DOHH2 (cell line): Measurements from ENCODE around the gene AADACL3.

Experiments used
- H3F3A ChIP-seq: fragments of 200-600 bp; sonication (generic), shearing (Covaris generic); 2 replicates; pipeline ENCODE4 v1.6.0; 2016; ENCODE audit warnings: antibody characterized with exemption, mild to moderate bottlenecking; ENCODE audit not compliant: control insufficient read depth, insufficient read depth
- H3K27ac ChIP-seq: fragments of 200-600 bp; sonication (generic); 2 replicates; pipeline ENCODE4 v1.5.1; 2014; ENCODE audit warnings: low read depth, mild to moderate bottlenecking, low read length, moderate library complexity
- H3K27me3 ChIP-seq: fragments of 200-600 bp; sonication (generic); 2 replicates; pipeline ENCODE4 v1.6.1; 2014; ENCODE audit warnings: mild to moderate bottlenecking, low read length, mixed read lengths; ENCODE audit not compliant: control insufficient read depth
- H3K36me3 ChIP-seq: fragments of 200-600 bp; sonication (generic); 2 replicates; pipeline ENCODE4 v1.6.1; 2014; ENCODE audit warnings: mild to moderate bottlenecking, low read length, moderate library complexity, mixed read lengths; ENCODE audit not compliant: control insufficient read depth
- H3K4me1 ChIP-seq: fragments of 200-600 bp; sonication (generic); 2 replicates; pipeline ENCODE4 v1.6.1; 2014; ENCODE audit warnings: mild to moderate bottlenecking, low read length, mixed read lengths; ENCODE audit not compliant: control insufficient read depth
- H3K4me2 ChIP-seq: fragments of 200-600 bp; sonication (generic); 2 replicates; pipeline ENCODE4 v1.6.0; 2014; ENCODE audit warnings: mild to moderate bottlenecking, low read length, moderate library complexity
- H3K4me3 ChIP-seq: fragments of 200-600 bp; sonication (generic); 2 replicates; pipeline ENCODE4 v1.5.1; 2014; ENCODE audit warnings: mild to moderate bottlenecking, low read length, mixed read lengths
- H3K79me2 ChIP-seq: fragments of 200-600 bp; sonication (generic); 2 replicates; pipeline ENCODE4 v1.6.1; 2014; ENCODE audit warnings: mild to moderate bottlenecking, low read length, mixed read lengths; ENCODE audit not compliant: control insufficient read depth
- H3K9me2 ChIP-seq: fragments of 200-600 bp; sonication (generic); replicated peaks from 2 replicates; pipeline ENCODE4 v1.6.1; 2014; ENCODE audit warnings: mild to moderate bottlenecking, low read length, mixed read lengths; ENCODE audit not compliant: control insufficient read depth
- H3K9me3 ChIP-seq: fragments of 200-600 bp; sonication (generic); 2 replicates; pipeline ENCODE4 v1.6.1; 2014; ENCODE audit warnings: antibody characterized with exemption, low read length, mixed read lengths; ENCODE audit not compliant: control insufficient read depth, insufficient read depth
- H4K20me1 ChIP-seq: fragments of 200-600 bp; sonication (generic); 2 replicates; pipeline ENCODE4 v1.6.0; 2014; ENCODE audit warnings: low read depth, mild to moderate bottlenecking, antibody characterized with exemption, low read length, moderate library complexity; ENCODE audit not compliant: control insufficient read depth, insufficient read depth
- EZH2phosphoT487 ChIP-seq: fragments of 200-600 bp; sonication (generic); IDR thresholded peaks from 2 replicates; pipeline ENCODE4 v1.6.1; 2017; ENCODE audit warnings: borderline replicate concordance, mild to moderate bottlenecking, antibody characterized with exemption, low read length, moderate library complexity, mixed read lengths
- TF ChIP-seq, protein P1 (sequence below): fragments of 200-600 bp; sonication (generic); IDR thresholded peaks from one replicate; pipeline ENCODE4 v1.5.1; 2014; ENCODE audit warnings: antibody characterized with exemption, mild to moderate bottlenecking, low read depth, low read length; ENCODE audit not compliant: poor library complexity, severe bottlenecking

The AADACL3 gene

DNA sequence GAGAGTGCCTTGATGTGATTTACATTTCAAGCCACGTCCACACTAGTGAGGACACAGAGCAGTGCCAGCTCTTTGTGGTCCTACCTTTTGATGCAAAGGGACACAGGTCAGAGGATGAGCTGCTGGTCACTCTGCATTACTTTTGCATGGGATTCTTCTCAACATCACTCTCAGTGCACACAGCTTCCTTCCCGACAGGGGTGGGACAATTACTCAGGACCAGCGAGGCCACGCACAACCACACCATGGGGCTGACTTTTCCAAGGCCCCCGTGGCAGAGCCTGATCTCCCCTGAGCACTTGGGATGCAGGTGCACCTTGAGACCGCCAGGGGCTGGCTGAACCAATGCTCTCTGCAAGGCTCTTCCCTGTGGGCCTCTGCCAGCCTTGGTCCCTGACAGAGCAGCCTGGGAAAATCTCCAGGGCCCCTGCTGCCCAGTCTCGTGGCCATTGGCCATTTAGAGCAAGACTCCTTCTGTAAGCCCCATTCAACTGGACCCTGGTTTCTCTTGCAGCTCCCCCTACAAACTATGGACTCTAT is 44.4 kb downstream of the AADACL3 start:
- Histone ChIP-seq H3K9me2 (no peaks in the 10 kb centered on the region), H3K27ac (no peak overlapping the region), H3K4me3 (no peak overlapping the region), H3K9me3 (no peaks in the 10 kb centered on the region), H3K36me3 (no peaks in the 10 kb centered on the region), H3K4me1 (no peaks in the 10 kb centered on the region), H3K27me3 (no peaks in the 10 kb centered on the region), H3K79me2 (no peaks in the 10 kb centered on the region), H3K4me2 (no peak overlapping the region), H4K20me1 (no peaks in the 10 kb centered on the region), H3F3A (no peaks in the 10 kb centered on the region)
- TF ChIP-seq EZH2phosphoT487: no peak
- TF ChIP-seq, protein P1, sequence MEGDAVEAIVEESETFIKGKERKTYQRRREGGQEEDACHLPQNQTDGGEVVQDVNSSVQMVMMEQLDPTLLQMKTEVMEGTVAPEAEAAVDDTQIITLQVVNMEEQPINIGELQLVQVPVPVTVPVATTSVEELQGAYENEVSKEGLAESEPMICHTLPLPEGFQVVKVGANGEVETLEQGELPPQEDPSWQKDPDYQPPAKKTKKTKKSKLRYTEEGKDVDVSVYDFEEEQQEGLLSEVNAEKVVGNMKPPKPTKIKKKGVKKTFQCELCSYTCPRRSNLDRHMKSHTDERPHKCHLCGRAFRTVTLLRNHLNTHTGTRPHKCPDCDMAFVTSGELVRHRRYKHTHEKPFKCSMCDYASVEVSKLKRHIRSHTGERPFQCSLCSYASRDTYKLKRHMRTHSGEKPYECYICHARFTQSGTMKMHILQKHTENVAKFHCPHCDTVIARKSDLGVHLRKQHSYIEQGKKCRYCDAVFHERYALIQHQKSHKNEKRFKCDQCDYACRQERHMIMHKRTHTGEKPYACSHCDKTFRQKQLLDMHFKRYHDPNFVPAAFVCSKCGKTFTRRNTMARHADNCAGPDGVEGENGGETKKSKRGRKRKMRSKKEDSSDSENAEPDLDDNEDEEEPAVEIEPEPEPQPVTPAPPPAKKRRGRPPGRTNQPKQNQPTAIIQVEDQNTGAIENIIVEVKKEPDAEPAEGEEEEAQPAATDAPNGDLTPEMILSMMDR: peak; percentile 17

DNA sequence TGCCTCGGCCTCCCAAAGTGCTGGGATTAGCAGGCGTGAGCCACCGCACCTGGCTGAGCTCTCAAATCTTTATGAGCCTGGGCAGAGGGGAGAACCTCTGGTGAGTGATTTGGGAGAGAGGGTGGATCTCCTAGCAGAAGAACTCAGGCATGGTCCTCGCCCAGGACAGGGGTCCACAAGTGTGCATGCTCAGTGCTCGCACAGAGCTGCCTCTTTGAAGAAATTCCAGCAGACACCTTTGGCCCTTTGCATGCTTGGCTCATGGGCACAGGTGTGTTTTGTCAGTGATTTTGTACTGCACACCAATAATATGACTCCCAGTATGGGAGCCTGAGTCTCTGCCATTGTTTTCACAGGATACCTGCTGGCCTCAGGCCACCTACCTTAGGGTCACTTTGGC is 45.9 kb downstream of the AADACL3 start:
- no peaks in the 10 kb centered on the region for H3K9me2 ChIP-seq
- H3F3A ChIP-seq: no peaks in the 10 kb centered on the region
- H3K4me3 ChIP-seq: no peak overlapping the region
- no peak overlapping the region for H3K27ac ChIP-seq
- no peak for TF ChIP-seq EZH2phosphoT487
- TF ChIP-seq, protein P1: no peak
- H3K4me2 ChIP-seq: no peak overlapping the region
- no peaks in the 10 kb centered on the region for H3K4me1 ChIP-seq
- no peaks in the 10 kb centered on the region for H3K79me2 ChIP-seq
- no peaks in the 10 kb centered on the region for H3K9me3 ChIP-seq
- H3K36me3 ChIP-seq: no peaks in the 10 kb centered on the region
- no peaks in the 10 kb centered on the region for H4K20me1 ChIP-seq
- H3K27me3 ChIP-seq: 0 out of 2 replicates have a peak, but pooled peaks cover 2% of the 10 kb centered on the region

DNA sequence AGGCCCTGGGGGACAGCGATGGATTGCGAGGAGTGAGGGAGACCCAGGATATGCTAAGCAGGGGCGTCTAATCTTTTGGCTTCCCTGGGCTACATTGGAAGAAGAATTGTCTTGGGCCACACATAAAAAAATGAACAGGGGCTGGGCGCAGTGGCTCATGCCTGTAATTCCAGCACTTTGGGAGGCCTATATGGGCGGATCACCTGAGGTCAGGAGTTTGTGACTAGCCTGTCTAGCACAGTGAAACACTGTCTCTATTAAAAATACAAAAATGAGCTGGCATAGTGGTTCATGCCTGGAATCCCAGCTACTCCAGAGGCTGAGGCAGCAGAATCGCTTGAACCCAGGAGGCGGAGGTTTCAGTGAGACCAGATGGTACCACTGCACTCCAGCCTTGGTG is 46.9 kb downstream of the AADACL3 start:
- Histone ChIP-seq H3K9me3 (no peaks in the 10 kb centered on the region), H3K4me1 (no peaks in the 10 kb centered on the region), H3F3A (no peaks in the 10 kb centered on the region), H4K20me1 (no peaks in the 10 kb centered on the region), H3K4me3 (no peak overlapping the region), H3K9me2 (no peaks in the 10 kb centered on the region), H3K4me2 (no peak overlapping the region), H3K36me3 (no peaks in the 10 kb centered on the region), H3K27ac (no peak overlapping the region), H3K27me3 (0 out of 2 replicates have a peak, but pooled peaks cover 2% of the 10 kb centered on the region), H3K79me2 (no peaks in the 10 kb centered on the region)
- TF ChIP-seq, protein P1: no peak
- no peak for TF ChIP-seq EZH2phosphoT487
